Measurements from ENCODE around the gene LUC7L.

Gene LUC7L

DNA sequence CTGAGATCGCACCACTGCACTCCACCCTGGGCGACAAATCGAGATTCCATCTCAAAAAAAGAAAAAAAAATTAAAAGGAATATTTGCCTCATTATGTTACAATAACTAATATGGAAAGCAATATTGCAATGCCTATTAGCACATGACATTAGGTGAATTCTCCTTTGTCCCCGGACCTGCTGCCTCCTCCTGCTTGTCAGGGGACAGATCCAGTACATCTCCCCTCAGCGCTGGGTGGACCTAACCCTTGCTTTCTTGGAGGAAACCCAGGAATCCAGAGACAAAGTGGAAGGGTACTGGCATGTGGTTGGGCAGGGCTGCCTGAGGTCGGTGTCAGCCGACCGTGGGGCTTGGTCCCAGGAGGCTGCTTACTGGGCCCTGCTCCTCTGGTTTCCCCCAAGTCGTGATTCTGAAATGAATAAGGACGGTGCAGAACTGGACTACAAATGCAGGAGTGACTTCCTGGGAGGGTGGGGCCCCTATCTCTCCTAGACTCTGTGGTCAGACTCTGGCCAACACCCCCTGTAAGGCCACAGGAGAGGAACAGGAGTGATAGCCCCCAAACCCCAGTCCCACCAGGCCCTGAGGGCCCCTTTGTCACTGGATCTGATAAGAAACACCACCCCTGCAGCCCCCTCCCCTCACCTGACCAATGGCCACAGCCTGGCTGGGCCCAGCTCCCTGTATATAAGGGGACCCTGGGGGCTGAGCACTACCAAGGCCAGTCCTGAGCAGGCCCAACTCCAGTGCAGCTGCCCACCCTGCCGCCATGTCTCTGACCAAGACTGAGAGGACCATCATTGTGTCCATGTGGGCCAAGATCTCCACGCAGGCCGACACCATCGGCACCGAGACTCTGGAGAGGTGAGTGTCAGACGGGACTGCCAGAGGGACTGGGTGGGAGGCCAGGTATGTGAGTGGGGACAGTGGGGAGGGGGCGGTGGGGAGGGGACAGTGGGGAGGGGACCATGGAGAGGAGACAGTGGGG lies 76.8 kb downstream of the LUC7L start, which contains the start of gene HBZ:
Gene HBZ, plus strand, starts transcription at position 504 of the 988 bp plus-strand sequence. Its CDS starts 266 bp downstream, at position 770.
- CTCF ChIA-PET, result no interaction called here

DNA sequence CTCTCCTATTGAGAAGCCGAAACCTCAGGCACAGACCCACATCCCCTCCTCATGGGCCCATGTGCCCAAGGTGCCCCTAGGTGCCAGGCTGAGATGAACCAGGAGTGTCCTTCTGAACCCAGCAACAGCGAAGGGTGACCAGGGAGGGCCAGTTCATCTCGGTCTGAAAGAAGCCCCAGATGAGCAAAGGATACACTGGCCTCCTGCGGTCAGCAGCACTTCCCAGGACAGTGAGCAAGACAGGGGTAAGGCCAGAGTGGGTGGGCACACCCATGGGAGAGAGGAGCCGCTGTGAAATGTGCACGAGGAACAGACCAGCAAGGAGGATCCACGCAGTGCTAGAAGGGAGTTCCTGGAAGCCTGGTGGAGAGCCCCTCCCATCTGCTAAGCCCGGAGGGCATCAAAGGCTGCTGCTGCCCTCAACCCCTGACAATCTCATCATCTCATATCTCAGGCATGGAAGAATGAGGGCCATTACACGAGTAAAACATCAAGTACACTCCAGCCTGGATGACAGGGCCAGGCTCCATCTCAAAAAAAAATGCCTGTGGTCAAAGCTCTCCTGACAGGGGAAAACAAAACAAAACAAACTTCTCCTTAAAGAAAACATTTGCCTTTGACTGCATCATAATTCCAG lies 80.1 kb downstream of the LUC7L start:
- H3K36me3 Mint-ChIP-seq, result no peaks in the 10 kb centered on the region
- H3K4me3 Mint-ChIP-seq, result no peak overlapping the region
- H3K4me1 Mint-ChIP-seq, result peaks cover 2% of the 10 kb centered on the region
- H3K27ac Mint-ChIP-seq, result no peak overlapping the region
- no peaks in the 10 kb centered on the region for H3K9me3 Mint-ChIP-seq
- peaks cover 59% of the 10 kb centered on the region for H3K27me3 Mint-ChIP-seq
- CTCF ChIA-PET, result no interaction called here
- no peak for DNase-seq

More for the DNA sequence above, 76.8 kb downstream of the LUC7L start, which contains the start of gene HBZ:
- Mint-ChIP-seq H3K27me3 (peaks cover 75% of the 10 kb centered on the region), H3K36me3 (no peaks in the 10 kb centered on the region), H3K27ac (no peak within 1 kb of the TSS), H3K4me1 (peaks cover 11% of the 10 kb centered on the region), H3K4me3 (no peak within 1 kb of the TSS), H3K9me3 (no peaks in the 10 kb centered on the region)
- DNase-seq, result no peak

DNA sequence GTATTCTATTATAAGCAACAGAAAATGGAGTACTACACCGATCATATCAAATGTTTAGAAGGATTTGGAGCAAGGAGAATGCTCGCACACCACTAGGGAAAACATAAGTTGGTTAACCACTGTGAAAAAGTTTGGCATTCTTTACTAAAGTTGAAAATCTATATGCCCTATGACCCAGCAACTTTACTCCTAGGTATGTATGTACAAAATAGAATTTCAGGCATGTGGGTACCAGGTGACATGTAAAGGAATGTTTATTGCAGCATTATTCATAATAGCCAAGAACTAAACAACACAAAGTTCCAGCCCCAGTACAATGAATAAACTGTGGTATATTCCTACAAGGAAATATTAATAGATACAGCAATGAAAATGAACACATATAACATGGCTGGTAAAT lies 82.6 kb downstream of the LUC7L start:
- Mint-ChIP-seq H3K9me3 (no peaks in the 10 kb centered on the region), H3K27ac (no peak overlapping the region), H3K4me1 (no peaks in the 10 kb centered on the region), H3K36me3 (no peaks in the 10 kb centered on the region), H3K27me3 (peaks cover 54% of the 10 kb centered on the region), H3K4me3 (no peak overlapping the region)
- CTCF ChIA-PET, result no interaction called here
- no peak for DNase-seq

GRCh38 chr16:144797-145252 lies 84.4 kb downstream of the LUC7L start:
- H3K4me3 Mint-ChIP-seq, result no peak overlapping the region
- no peak for DNase-seq
- H3K27me3 Mint-ChIP-seq, result peaks cover 49% of the 10 kb centered on the region
- H3K4me1 Mint-ChIP-seq, result no peaks in the 10 kb centered on the region
- no peaks in the 10 kb centered on the region for H3K9me3 Mint-ChIP-seq
- CTCF ChIA-PET, result no interaction called here
- no peaks in the 10 kb centered on the region for H3K36me3 Mint-ChIP-seq
- H3K27ac Mint-ChIP-seq, result no peak overlapping the region

DNA sequence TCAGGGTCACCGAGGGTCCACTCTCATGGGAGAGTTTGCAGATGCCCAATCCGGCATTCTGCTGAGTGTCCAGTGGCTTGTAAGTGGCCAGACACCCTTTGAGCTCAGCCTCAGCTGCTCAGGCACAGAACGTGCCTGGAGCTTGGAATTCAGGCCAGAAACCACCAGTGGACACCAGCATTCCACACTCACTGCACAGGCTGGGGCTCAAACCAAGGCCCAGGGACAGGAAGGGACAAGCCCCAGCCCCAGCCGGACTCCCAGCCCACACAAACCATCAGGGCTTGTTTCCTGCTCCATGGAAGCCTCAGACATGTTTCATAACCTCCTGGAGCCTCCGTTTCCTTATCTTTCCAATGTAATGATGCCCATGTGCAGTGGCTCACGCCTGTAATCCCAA lies 85.8 kb downstream of the LUC7L start:
- no peak overlapping the region for H3K27ac Mint-ChIP-seq
- CTCF ChIA-PET, result no interaction called here
- no peaks in the 10 kb centered on the region for H3K36me3 Mint-ChIP-seq

DNA sequence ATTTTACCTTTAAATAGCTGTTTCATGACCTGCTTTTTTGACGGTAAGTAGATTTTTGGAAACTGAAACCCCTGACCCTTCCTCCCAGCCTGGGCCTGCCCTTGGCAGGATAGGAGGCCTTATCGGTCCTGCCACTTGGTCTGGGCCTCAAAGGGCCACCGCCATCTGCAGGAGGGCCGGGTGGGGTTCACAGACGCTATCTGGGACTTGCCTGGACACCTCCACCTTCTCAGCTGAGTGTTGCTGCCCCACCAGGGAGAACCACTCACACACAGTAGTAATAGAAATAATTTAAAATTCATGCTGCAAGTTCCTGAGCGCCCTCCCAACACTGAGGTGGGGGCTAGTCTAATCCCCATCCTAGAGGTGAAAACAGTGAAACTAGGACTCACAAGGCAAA lies 86.2 kb downstream of the LUC7L start:
- Mint-ChIP-seq H3K4me3 (no peak overlapping the region), H3K9me3 (no peaks in the 10 kb centered on the region), H3K27me3 (peaks cover 42% of the 10 kb centered on the region), H3K27ac (no peak overlapping the region), H3K4me1 (peaks cover 7% of the 10 kb centered on the region), H3K36me3 (no peaks in the 10 kb centered on the region)
- DNase-seq, result no peak
- CTCF ChIA-PET, result no interaction called here

More for the DNA sequence above, 85.8 kb downstream of the LUC7L start:
- DNase-seq, result no peak
- Mint-ChIP-seq H3K9me3 (no peaks in the 10 kb centered on the region), H3K4me1 (peaks cover 7% of the 10 kb centered on the region), H3K4me3 (no peak overlapping the region), H3K27me3 (peaks cover 46% of the 10 kb centered on the region)

DNA sequence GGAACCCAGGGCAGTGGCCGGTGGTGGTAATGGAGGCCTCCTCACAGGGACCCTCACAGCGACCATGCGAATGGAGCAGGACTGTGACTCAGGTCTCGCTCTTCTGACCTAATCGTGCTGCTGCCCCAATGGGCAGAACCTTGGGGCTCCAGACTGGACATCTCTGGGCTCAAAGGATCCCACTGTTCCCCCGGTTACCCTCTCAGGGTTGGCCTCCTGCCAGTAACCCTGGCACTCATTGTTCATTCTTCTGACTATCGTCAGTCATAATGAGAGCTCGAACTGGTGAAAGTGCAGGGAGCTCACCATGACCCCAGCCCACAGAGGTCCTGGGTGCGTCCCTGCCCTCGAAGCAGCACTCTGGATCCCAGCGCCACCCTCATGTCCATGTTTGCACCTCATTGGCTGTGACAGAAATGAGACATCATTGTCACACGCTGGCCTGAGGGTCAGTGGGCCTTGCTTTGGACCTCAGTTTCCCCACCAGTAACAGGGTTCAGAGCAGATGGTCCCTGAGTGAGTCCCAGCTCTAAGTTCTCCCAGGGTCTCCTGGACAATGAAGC lies 86.8 kb downstream of the LUC7L start:
- Mint-ChIP-seq H3K27me3 (peaks cover 41% of the 10 kb centered on the region), H3K36me3 (no peaks in the 10 kb centered on the region), H3K4me1 (peaks cover 7% of the 10 kb centered on the region), H3K27ac (no peak overlapping the region), H3K9me3 (no peaks in the 10 kb centered on the region), H3K4me3 (no peak overlapping the region)
- CTCF ChIA-PET, result interaction anchor here (0.9 kb wide), 1 partner anchor 38 kb away, joined by 3 read pairs; the partner anchor contains the start of gene HBQ1
- DNase-seq, result no peak

DNA sequence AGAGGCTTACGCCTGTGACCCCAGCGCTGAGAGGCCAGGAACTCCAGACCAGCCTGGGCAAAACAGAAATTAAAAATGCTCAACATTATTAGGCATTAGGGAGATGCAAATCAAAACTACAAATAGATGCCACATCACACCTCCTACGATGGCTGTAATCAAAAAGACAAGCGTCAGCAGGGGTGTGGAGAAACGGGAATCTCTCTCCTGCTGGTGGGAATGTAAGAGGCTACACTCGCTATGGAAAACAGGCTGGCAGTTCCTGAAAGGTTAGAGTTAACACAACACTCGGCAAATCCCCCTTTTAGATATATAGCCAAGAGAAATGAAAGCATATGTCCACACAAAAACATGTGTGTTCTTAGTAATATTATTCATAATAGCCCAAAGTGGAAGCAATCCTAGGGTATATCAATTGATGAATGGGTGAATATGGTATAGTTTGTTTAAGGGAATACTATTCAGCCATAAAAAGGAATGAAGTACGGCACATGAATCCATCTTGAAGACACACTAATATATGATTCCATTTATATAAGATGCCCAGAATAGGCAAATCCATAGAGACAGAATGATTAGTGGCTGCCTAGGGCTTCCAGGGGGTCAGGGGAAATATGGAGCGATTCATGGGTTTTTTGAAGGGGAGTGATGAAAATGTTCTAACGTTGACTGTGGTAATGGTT lies 88.9 kb downstream of the LUC7L start:
- Mint-ChIP-seq H3K4me1 (peaks cover 17% of the 10 kb centered on the region), H3K27me3 (peaks cover 35% of the 10 kb centered on the region), H3K4me3 (peak overlapping the region; percentile 12), H3K9me3 (no peaks in the 10 kb centered on the region), H3K27ac (no peak overlapping the region), H3K36me3 (peaks cover 4% of the 10 kb centered on the region)
- DNase-seq, result no peak
- CTCF ChIA-PET, result no interaction called here
